EL (cell line): ENCODE data around the gene KLRF2.

Experiments used
- DNase-seq: peaks from one replicate; pipeline ENCODE4 v3.0.0-alpha.2; 2016

KLRF2 gene

GRCh38 chr12:9895215-9895971, 14.1 kb downstream of the KLRF2 start:
- DNase-seq, result no peak

- DNase-seq, result no peak
Observed at GRCh38 chr12:9897535-9897934, 16.2 kb downstream of the KLRF2 start.

- DNase-seq, result no peak
Observed at GRCh38 chr12:9899209-9899608, 17.9 kb downstream of the KLRF2 start.

- no peak for DNase-seq
Observed at GRCh38 chr12:9900930-9901329, 19.6 kb downstream of the KLRF2 start.

- DNase-seq, result no peak
Observed at GRCh38 chr12:9902539-9903228, 21.4 kb downstream of the KLRF2 start.

GRCh38 chr12:9906873-9907272, 25.6 kb downstream of the KLRF2 start:
- DNase-seq, result no peak

GRCh38 chr12:9907769-9908168, 26.5 kb downstream of the KLRF2 start:
- DNase-seq, result no peak

GRCh38 chr12:9908350-9908749, 27.1 kb downstream of the KLRF2 start:
- no peak for DNase-seq

- DNase-seq, result no peak
Observed at GRCh38 chr12:9909724-9910123, 28.4 kb downstream of the KLRF2 start.

- DNase-seq, result peak; percentile 6
Observed at GRCh38 chr12:9910716-9911421, 29.6 kb downstream of the KLRF2 start.

GRCh38 chr12:9911708-9912107, 30.4 kb downstream of the KLRF2 start:
- DNase-seq, result no peak

GRCh38 chr12:9919443-9919842, 38.2 kb downstream of the KLRF2 start:
- DNase-seq, result no peak

- no peak for DNase-seq
Observed at GRCh38 chr12:9920451-9920850, 39.2 kb downstream of the KLRF2 start.

GRCh38 chr12:9922429-9922828, 41.1 kb downstream of the KLRF2 start:
- DNase-seq, result no peak

- peak; percentile 38 for DNase-seq
Observed at GRCh38 chr12:9925705-9926393, 44.6 kb downstream of the KLRF2 start.

GRCh38 chr12:9926876-9927275, 45.6 kb downstream of the KLRF2 start:
- no peak for DNase-seq

GRCh38 chr12:9928607-9929006, 47.3 kb downstream of the KLRF2 start:
- no peak for DNase-seq

GRCh38 chr12:9931245-9931644, 50.0 kb downstream of the KLRF2 start:
- no peak for DNase-seq

GRCh38 chr12:9932270-9932669, 51.0 kb downstream of the KLRF2 start, which contains the start of gene CLEC2A:
CLEC2A (minus strand) TSS chr12:9932370; CDS start chr12:9932329, 41 bp downstream.
- DNase-seq, result no peak

- DNase-seq, result no peak
Observed at GRCh38 chr12:9933958-9934357, 52.7 kb downstream of the KLRF2 start.

GRCh38 chr12:9935026-9935425, 53.7 kb downstream of the KLRF2 start:
- no peak for DNase-seq

GRCh38 chr12:9936591-9936990, 55.3 kb downstream of the KLRF2 start:
- no peak for DNase-seq

- no peak for DNase-seq
Observed at GRCh38 chr12:9940375-9940774, 59.1 kb downstream of the KLRF2 start.
